ENCODE results near the gene PLCB2. TPM values are rescaled to one million over a fixed set of nuclear protein-coding genes. Genes with fewer than 3 reads are reported as not detected.

PLCB2 gene
- total RNA-seq, 1 donor from 2014 or later = 3.7 TPM

DNA sequence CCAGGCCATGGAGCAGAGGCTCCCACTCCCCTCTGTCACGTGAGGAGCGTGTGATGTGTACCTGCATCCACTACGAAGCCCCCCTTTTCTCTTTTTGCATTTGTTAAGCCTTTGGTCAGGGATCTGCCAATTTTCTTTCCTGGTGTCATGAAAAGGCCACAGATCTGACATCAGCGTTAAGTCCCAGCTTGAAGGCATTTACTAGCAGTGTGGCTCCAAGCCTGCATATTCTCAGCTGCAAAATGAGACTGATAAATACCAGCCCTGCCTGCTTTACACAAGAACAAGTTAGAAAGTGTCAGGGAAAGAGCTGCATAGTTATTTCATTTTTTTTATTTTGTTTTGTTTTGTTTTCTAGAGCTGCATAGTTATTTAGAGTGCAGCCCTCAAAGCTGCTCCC lies 22.6 kb downstream of the PLCB2 start:
- peak overlapping the region; percentile 46 for H3K4me2 ChIP-seq (ENCODE audit: low read length)
- TF ChIP-seq EZH2 (IDR thresholded peaks at IDR 0.05; ENCODE audit: insufficient read depth, low read length) = no peak
- no peak for TF ChIP-seq CTCF (IDR thresholded peaks at IDR 0.05; ENCODE audit: insufficient read depth, low read depth, low read length)
- peaks cover 24% of the 10 kb centered on the region for H3K4me1 ChIP-seq (ENCODE audit: insufficient read depth, low read length)
- H3K9me3 ChIP-seq (ENCODE audit: insufficient read depth, low read depth, low read length) = no peaks in the 10 kb centered on the region
- no peak overlapping the region for H3K4me3 ChIP-seq (ENCODE audit: insufficient read depth, low read depth, low read length)
- peaks cover 18% of the 10 kb centered on the region for H3K4me1 Mint-ChIP-seq (ENCODE audit: low read depth, unreplicated experiment)
- no peak overlapping the region for H2AFZ ChIP-seq (ENCODE audit: low read depth, low read length)
- peak; percentile 13 for FAIRE-seq
- no peaks in the 10 kb centered on the region for H3K36me3 ChIP-seq (ENCODE audit: insufficient read depth, low read length)
- H3K27me3 ChIP-seq (ENCODE audit: insufficient read depth, low read length) = peaks cover 38% of the 10 kb centered on the region
- peaks cover 2% of the 10 kb centered on the region for H3K36me3 Mint-ChIP-seq (ENCODE audit: low read depth, unreplicated experiment)
- no peaks in the 10 kb centered on the region for H3K9me3 Mint-ChIP-seq (ENCODE audit: unreplicated experiment)
- peaks cover 35% of the 10 kb centered on the region for H3K27me3 Mint-ChIP-seq (ENCODE audit: low read depth, unreplicated experiment)
- DNase-seq (ENCODE audit: low read depth) = no peak
- H3K4me3 Mint-ChIP-seq (ENCODE audit: unreplicated experiment) = peak overlapping the region; percentile 25
- peak overlapping the region; percentile 53 for H3K27ac Mint-ChIP-seq (ENCODE audit: unreplicated experiment)
- H3K9ac ChIP-seq (ENCODE audit: low read length) = no peak overlapping the region
- H3K79me2 ChIP-seq (ENCODE audit: insufficient read depth, low read length) = no peaks in the 10 kb centered on the region
- no peak overlapping the region for H3K27ac ChIP-seq (ENCODE audit: low read depth, low read length)
- H4K20me1 ChIP-seq (ENCODE audit: insufficient read depth, low read length) = no peaks in the 10 kb centered on the region

DNA sequence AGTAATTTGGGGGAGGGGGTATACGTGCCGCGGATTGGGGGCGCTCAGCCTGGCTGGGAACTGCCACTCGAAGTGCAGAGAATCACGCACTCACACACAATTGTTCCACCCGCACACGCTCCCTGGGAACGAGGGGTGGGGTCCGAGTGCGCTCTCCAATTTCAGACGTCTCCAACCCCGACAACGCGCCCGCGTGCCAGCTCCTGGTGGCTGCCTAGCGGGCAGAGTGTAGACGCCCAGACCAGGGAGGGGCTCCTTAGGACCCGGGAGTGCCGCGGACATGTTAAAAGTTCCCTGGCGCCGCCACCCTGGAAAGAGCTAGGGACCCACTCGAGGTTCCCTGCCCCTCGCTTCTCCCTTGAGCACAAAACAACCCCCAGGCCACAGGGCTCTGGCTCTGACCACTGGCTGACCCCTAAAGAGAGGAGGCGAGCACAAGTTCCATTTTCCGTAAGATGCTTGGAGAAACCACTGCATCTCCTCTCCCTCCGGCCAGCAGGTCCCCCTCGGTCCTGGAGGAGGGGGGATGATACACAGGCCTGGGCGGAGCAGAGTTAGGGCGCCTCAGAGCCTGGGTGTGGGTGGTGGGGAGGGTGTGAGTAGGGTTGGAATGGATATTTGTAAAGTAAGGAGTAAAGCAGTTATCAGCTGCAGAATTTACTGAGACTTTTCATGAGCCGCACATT lies 24.0 kb downstream of the PLCB2 start:
- H3K4me3 Mint-ChIP-seq (ENCODE audit: unreplicated experiment) = no peak overlapping the region
- Histone ChIP-seq H3K4me3 (ENCODE audit: insufficient read depth, low read depth, low read length) (no peak overlapping the region), H3K4me1 (ENCODE audit: insufficient read depth, low read length) (peaks cover 24% of the 10 kb centered on the region), H3K4me2 (ENCODE audit: low read length) (peak overlapping the region; percentile 83), H3K9ac (ENCODE audit: low read length) (no peak overlapping the region), H4K20me1 (ENCODE audit: insufficient read depth, low read length) (no peaks in the 10 kb centered on the region), H3K27ac (ENCODE audit: low read depth, low read length) (no peak overlapping the region), H3K79me2 (ENCODE audit: insufficient read depth, low read length) (no peaks in the 10 kb centered on the region), H3K36me3 (ENCODE audit: insufficient read depth, low read length) (no peaks in the 10 kb centered on the region), H3K9me3 (ENCODE audit: insufficient read depth, low read depth, low read length) (no peaks in the 10 kb centered on the region), H2AFZ (ENCODE audit: low read depth, low read length) (no peak overlapping the region), H3K27me3 (ENCODE audit: insufficient read depth, low read length) (peaks cover 46% of the 10 kb centered on the region)
- DNase-seq (ENCODE audit: low read depth) (no peak), FAIRE-seq (no peak)
- no peaks in the 10 kb centered on the region for H3K36me3 Mint-ChIP-seq (ENCODE audit: low read depth, unreplicated experiment)
- no peak overlapping the region for H3K27ac Mint-ChIP-seq (ENCODE audit: unreplicated experiment)
- no peaks in the 10 kb centered on the region for H3K9me3 Mint-ChIP-seq (ENCODE audit: unreplicated experiment)
- TF ChIP-seq EZH2 (IDR thresholded peaks at IDR 0.05; ENCODE audit: insufficient read depth, low read length) = no peak
- TF ChIP-seq CTCF (IDR thresholded peaks at IDR 0.05; ENCODE audit: insufficient read depth, low read depth, low read length) = no peak
- peaks cover 18% of the 10 kb centered on the region for H3K4me1 Mint-ChIP-seq (ENCODE audit: low read depth, unreplicated experiment)
- peaks cover 36% of the 10 kb centered on the region for H3K27me3 Mint-ChIP-seq (ENCODE audit: low read depth, unreplicated experiment)

Data from astrocyte (in vitro differentiated cells and primary cell).